Measurements from ENCODE around the gene MUSK.

DNA sequence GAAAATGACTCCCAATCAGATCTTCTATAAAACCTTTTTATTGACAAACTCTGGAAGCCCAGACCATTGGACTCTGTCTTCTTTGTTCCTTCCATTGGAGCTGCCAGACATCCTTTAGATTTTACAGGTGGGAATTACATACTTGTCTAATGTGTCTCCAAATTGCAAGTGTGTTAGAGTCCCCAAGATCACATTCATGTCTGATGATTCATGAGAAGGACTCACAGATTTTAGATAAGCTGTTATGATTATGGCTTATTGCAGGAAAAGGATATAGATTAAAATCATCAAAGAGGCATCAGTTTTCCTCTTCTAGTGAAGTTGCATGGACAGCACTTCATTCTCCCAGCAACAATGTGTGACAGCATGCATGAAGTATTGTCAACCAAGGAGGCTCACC is 70.4 kb downstream of the MUSK start:
- TF ChIP-seq GATA2 (IDR thresholded peaks at IDR 0.05; ENCODE audit: low read depth, low read length) (no peak), GATA3 (IDR thresholded peaks at IDR 0.05; ENCODE audit: low read depth, low read length) (no peak)

Data from SH-SY5Y (cell line).